HG03135 (cell line): Measurements from ENCODE around the gene NR1D2.

Source experiments
- ATAC-seq: cut with Tn5 transposase; IDR thresholded peaks from one replicate; pipeline ENCODE4 v1.9.1; 2021; ENCODE audit warnings: mild to moderate bottlenecking, moderate library complexity; ENCODE audit not compliant: unreplicated experiment

Gene NR1D2

DNA sequence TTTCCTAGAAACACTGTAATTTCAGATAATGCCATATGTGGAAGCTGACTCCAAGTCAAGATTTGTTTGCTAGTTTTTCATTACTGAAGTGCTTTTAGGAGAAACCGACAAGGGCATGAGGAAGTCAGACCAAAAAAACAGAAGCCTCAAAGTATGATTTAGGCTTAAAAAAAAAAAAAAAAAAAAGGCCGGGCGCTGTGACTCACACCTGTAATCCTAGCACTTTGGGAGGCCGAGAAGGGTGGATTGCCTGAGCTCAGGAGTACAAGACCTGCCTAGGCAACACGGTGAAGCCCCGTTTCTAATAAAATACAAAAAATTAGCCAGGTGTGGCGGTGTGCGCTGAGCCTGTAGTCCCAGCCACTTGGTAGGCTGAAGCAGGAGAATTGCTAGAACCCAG is 16.6 kb upstream of the NR1D2 start:
- no peak for ATAC-seq

DNA sequence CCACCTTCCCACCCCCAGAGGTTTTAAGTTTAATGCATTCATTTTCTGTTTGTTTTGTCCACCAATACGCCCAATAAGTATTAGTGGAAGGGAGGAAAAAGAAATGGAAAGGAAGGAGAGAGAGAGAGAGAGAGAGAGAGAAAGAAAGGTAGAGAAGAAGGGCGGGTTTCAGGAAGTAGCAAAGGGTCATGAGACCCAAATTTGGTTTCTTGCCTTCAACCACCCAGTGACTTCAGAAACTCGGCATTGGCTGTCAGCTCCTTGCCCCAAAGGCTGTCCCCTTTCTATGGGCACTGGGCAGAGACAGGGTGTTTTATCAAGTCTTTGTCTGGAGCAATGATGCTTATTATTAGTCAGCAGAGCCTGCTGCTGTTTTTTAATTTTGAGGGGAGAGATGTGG is 13.5 kb upstream of the NR1D2 start:
- no peak for ATAC-seq

GRCh38 chr3:23932571-23932970 is 12.5 kb upstream of the NR1D2 start:
- ATAC-seq, result no peak

- ATAC-seq, result no peak
These were observed 10.8 kb upstream of the NR1D2 start for GRCh38 chr3:23934253-23934652.

GRCh38 chr3:23937296-23937695 is 7.8 kb upstream of the NR1D2 start:
- no peak for ATAC-seq

- ATAC-seq, result no peak
These were observed 6.4 kb upstream of the NR1D2 start for GRCh38 chr3:23938688-23939087.

- ATAC-seq, result no peak
These were observed 4.3 kb upstream of the NR1D2 start for GRCh38 chr3:23940775-23941174.

DNA sequence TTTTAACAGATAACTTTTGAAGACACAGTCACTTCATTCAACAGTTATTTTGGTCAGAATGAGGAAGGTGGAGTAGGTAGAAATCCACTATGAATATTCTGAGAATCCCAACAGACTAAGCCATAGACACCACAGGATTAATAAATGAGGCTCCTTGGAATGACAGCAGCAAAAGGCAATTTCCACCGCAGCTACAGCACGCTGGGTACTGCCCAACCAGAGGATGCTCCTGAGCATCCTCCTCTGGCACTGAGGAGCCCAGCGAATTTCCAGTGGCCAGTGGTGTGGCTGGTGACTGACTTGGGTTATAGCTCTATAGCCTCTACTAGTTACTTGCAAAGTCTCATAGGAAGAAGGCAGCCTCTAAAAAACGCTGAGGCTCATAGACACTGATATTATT is 3.6 kb upstream of the NR1D2 start:
- no peak for ATAC-seq

DNA sequence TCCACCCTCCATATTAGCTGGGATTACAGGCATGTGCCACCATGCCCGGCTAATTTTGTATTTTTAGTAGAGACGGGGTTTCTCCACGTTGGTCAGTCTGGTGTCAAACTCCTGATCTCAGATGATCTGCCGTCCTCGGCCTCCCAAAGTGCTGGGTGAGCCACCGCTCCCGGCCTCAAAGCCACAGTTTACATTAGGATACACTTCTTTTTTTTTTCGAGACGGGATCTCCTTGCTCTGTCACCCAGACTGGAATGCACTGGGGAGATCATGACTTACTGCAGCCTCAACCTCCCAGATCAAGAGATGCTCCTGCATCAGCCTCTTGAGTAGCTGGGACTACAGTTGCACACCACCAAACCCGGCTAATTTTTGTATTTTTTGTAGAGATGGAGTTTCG is 2.5 kb upstream of the NR1D2 start:
- no peak for ATAC-seq

DNA sequence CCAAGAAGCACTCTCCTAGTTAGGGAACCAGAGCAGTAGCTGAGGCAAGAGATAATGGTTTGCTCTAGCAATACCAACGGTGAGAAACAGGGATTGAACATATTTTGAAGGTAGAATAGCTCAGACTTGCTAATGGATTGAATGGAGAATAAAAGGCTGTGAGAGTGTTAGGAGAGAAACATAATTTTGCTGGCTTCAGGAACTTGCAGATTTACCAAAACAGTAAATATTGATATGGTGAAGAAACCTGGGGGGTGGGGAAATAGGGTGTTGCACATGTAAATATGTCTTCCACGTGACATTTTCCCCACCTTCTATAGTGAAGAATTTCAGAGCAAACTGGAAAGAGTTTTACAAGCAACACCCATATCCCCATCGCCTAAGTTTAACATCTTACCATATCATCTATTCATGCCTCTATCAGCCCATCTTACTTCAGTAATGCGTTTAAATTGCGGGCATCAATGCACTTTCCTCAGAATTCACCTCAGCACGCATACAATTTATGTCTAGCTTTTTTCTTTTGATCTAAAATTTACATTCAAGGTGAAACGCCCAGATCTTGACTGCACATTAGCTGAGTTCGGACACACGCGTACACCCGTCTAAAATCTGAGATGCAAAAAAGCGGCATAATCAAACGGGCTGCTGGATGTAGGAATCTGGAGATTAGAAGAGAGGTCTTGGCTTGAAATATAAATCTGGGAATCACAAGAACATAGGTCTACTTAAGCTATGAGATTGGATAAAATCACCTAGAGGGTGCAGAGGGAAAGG is 891 bp upstream of the NR1D2 start:
- no peak for ATAC-seq

- ATAC-seq, result no peak
These were observed 502 bp downstream of the NR1D2 start for GRCh38 chr3:23945663-23945912.

GRCh38 chr3:23945913-23946687 is 1.0 kb downstream of the NR1D2 start:
- peak; percentile 78 for ATAC-seq

DNA sequence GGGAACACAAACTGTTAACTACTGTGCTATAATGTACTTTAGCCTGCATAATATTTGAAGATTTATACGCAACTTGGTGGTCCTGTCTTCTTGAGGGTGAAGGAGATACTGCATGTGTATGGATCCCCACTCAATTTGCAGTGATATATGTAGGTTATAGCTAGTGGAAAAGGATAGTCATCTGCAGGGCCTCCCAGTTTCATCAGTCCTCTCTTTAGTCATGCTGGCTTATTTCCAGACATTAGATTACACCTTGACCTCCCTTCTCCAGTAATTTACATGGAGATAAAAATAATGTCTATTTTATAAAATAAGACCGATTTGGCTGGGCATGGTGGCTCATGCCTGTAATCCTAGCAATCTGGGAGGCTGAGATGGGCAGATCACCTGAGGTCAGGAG is 3.7 kb downstream of the NR1D2 start:
- no peak for ATAC-seq

DNA sequence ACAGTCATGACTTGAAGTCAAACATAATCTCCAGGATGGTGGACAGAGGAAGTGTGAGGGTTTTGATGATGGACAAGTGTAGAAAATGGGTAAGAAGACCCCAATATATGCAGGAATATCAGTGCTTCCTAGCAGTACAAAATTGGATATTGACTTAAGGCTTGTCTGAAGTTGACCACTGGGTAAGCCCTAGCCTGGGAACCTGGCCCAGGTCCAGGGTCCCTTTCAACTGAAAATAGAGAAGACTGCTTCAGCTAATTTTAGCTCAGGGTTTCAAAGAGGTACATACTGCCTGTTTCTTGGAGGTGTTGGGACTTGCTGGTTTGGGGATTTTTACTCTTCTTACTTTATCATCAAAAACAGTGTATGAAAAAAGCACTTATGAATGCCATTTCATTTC is 4.7 kb downstream of the NR1D2 start:
- peak; percentile 14 for ATAC-seq

DNA sequence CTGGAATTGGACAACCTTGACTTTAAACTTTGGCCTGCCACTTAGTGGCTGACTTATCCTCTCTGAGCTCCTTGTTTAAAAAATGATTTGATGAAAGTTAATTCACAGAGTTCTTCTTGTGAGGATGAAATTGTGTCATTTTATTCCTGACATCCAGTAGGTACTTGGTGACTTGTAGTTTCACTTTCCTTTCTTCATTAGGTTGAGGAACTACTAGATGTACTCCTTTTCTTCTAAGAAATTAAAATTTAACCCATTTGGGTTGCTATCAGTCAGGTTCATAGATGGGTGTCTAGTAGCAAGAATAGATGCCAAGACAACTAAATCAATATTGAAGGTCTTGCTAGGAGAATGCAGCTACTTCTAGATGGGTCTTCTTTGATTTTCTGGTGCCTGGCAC is 5.2 kb downstream of the NR1D2 start:
- peak; percentile 40 for ATAC-seq

DNA sequence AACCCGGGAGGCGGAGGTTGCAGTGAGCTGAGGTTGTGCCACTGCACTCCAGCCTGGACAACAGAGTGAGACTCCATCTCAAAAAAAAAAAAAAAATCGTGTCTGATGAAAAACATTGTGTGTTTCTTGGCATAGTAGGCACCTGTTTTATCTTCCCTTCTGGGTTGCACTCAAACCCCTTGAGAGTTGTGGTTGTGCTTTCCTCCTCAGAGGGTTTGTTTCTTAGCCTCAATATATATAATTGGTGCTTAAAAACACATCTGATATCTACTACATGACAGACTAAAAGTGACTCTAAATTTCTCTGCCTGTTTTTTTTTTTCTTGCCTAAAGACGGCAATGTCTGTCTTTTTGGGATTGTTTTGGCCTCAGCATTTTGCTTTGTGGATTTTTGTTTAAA is 7.6 kb downstream of the NR1D2 start:
- peak; percentile 44 for ATAC-seq

DNA sequence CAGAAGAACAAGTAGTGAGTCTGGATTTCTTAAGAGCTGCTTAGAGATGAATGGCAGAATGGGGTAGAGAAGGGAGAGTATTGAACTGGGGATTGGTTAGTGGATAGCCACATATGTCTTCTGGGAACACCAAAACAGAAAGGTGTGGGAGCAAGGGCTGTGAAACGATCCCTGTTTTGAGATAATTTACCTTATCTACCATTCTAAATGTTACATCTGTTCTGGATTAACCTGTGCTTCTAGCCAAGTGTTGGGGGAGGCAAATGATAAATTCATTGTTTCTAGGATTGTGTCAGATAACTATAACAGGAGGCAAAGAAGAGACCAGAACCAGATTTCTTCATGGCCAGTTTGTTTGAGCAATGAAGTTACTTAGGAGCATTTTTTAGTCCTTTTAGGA is 8.4 kb downstream of the NR1D2 start:
- no peak for ATAC-seq

DNA sequence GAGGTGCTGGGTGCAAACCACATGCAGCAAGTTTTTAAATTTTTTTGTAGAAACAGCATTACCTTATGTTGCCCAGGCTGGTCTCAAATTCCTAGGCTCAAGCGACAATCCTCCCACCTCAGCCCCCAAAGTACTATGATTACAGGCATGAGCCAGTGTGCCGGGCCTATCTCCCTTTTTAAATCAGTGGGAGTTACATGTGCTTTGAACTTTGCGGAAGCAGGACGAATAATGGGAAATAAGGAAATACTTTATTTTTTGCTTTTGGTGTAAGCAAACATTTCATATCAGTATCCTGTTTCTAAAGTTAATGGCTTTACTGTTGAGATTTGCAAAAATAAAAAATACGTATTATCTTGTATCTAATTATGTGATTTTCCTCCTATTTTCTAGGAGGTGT is 9.1 kb downstream of the NR1D2 start:
- ATAC-seq, result no peak

- no peak for ATAC-seq
These were observed 11.6 kb downstream of the NR1D2 start for GRCh38 chr3:23956701-23957100.

GRCh38 chr3:23959135-23959900 is 14.2 kb downstream of the NR1D2 start:
- ATAC-seq, result no peak

DNA sequence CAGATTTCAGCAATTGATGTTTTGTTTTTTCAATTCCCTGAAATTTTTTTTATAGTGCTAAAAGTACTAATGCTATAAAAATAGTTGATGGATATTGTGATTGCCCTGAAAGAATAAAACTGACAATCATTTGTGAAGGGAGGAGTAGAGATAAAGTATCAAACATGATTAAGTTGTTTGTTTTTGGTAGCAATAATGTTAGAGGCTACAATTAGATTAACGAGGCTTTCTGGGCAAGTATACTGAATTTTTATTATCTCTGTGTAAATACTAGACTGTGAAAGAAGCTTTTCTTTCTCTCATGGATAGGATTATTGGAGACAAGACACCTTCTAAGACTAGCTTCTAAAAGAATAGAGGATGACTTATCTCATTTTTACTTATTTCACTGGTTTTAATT is 15.6 kb downstream of the NR1D2 start:
- no peak for ATAC-seq

DNA sequence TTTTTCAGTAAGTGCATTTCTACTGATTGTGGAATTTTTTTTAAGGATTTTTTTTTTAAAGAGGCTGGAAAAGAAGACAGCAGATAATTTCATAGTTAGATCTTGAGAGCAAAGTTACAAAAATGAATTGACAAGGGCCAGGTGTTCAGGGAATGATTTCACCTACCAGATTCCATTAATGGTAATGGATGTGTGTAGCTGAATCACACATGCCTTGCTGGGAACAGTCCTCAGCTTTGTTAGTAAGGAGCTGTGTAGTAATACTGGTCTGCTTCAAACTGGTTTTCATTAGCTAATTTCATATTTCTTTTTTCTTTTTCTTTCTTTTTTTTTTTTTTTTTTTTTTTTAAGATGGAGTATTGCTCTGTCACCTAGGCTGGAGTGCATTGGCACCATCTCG is 16.0 kb downstream of the NR1D2 start:
- no peak for ATAC-seq
